TTC549 (cell line): ENCODE data around the gene CCDC7.
A peak's percentile ranks its signal among the peaks of the same experiment; 100 is the strongest.
"Not testable (repeated sequence)": the region's sequence is repeated elsewhere in the genome, so short reads cannot be mapped to it uniquely, and the experiment has no call there.

ENCODE experiments used
- FAIRE-seq: peaks from 2 replicates; lab custom pipeline; 2012; peaks lifted over from hg19 to GRCh38; lab: Jason Lieb, UNC

Gene CCDC7

GRCh38 chr10:32731527-32731926, 285.6 kb downstream of the CCDC7 start:
- FAIRE-seq = no peak

GRCh38 chr10:32738958-32739357, 293.0 kb downstream of the CCDC7 start:
- no peak for FAIRE-seq

GRCh38 chr10:32744321-32744720, 298.4 kb downstream of the CCDC7 start:
- no peak for FAIRE-seq

- FAIRE-seq = no peak
Measured at GRCh38 chr10:32746869-32747268, 300.9 kb downstream of the CCDC7 start.

GRCh38 chr10:32751582-32751981, 305.6 kb downstream of the CCDC7 start:
- FAIRE-seq = no peak

GRCh38 chr10:32754900-32755299, 309.0 kb downstream of the CCDC7 start:
- FAIRE-seq = not testable (repeated sequence)

- no peak for FAIRE-seq
Measured at GRCh38 chr10:32771217-32771616, 325.3 kb downstream of the CCDC7 start.

- FAIRE-seq = no peak
Measured at GRCh38 chr10:32773105-32773504, 327.2 kb downstream of the CCDC7 start.

- no peak for FAIRE-seq
Measured at GRCh38 chr10:32786968-32787367, 341.0 kb downstream of the CCDC7 start.

GRCh38 chr10:32787690-32788284, 341.8 kb downstream of the CCDC7 start:
- FAIRE-seq = no peak

GRCh38 chr10:32788359-32788758, 342.4 kb downstream of the CCDC7 start:
- FAIRE-seq = no peak

- FAIRE-seq = no peak
Measured at GRCh38 chr10:32790483-32790882, 344.5 kb downstream of the CCDC7 start.

- FAIRE-seq = no peak
Measured at GRCh38 chr10:32793033-32793432, 347.1 kb downstream of the CCDC7 start.

- FAIRE-seq = peak; percentile 62
Measured at GRCh38 chr10:32795598-32796183, 349.8 kb downstream of the CCDC7 start.

GRCh38 chr10:32797393-32797792, 351.5 kb downstream of the CCDC7 start:
- FAIRE-seq = not testable (repeated sequence)

- FAIRE-seq = no peak
Measured at GRCh38 chr10:32846974-32847373, 401.0 kb downstream of the CCDC7 start.

- no peak for FAIRE-seq
Measured at GRCh38 chr10:32851301-32851700, 405.4 kb downstream of the CCDC7 start.

- FAIRE-seq = no peak
Measured at GRCh38 chr10:32854435-32854834, 408.5 kb downstream of the CCDC7 start.

- FAIRE-seq = no peak
Measured at GRCh38 chr10:32865170-32865569, 419.2 kb downstream of the CCDC7 start.

GRCh38 chr10:32877915-32878314, 432.0 kb downstream of the CCDC7 start:
- FAIRE-seq = no peak

GRCh38 chr10:32878646-32879045, 432.7 kb downstream of the CCDC7 start:
- FAIRE-seq = no peak

GRCh38 chr10:32882076-32882475, 436.1 kb downstream of the CCDC7 start:
- FAIRE-seq = no peak

- no peak for FAIRE-seq
Measured at GRCh38 chr10:32887481-32887880, 441.5 kb downstream of the CCDC7 start.

GRCh38 chr10:32888161-32888927, 442.4 kb downstream of the CCDC7 start:
- FAIRE-seq = no peak
